Left hindlimb (tissue), 1 donor: ENCODE measurements around the gene LRRC71.

Experiments used
- DNase-seq: peaks from one replicate; pipeline ENCODE4 v3.0.0-alpha.2; 2018

LRRC71 gene

DNA sequence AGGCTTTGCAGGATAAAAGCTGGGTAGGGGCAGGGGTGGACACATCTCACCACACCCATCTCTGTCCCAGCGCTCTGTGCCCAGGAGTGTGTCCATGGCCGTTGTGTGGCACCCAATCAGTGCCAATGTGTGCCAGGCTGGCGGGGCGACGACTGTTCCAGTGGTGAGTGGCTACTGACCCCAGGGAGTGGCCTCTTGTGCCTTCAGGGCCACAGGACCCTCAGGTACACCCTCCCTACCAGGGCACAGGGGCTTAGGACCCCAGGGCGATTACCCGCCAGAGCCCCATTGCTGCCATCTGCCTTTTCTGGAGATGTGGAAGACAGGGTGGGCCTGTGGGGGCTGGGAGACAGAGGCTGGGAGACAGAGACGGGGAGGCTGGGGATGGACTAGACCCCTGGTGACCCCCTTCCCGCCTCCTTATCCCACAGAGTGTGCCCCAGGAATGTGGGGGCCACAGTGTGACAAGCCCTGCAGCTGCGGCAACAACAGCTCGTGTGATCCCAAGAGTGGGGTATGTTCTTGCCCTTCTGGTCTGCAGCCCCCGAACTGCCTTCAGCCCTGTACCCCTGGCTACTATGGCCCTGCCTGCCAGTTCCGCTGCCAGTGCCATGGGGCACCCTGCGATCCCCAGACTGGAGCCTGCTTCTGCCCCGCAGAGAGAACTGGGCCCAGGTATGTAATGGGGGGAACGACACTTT, 14.1 kb upstream of the LRRC71 start:
- peak; percentile 18 for DNase-seq

DNA sequence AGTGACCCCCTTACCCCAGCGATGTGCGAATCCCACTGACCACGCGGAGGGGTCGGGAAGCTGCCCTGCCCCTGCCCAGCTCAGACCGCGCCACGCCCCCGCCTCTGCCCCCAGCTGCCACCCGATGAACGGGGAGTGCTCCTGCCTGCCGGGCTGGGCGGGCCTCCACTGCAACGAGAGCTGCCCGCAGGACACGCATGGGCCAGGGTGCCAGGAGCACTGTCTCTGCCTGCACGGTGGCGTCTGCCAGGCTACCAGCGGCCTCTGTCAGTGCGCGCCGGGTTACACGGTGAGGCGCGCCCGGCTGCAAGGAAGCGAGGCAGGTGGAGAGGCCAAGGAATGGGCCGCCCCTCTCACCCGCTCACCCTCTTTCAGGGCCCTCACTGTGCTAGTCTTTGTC, 11.9 kb upstream of the LRRC71 start:
- peak; percentile 22 for DNase-seq

DNA sequence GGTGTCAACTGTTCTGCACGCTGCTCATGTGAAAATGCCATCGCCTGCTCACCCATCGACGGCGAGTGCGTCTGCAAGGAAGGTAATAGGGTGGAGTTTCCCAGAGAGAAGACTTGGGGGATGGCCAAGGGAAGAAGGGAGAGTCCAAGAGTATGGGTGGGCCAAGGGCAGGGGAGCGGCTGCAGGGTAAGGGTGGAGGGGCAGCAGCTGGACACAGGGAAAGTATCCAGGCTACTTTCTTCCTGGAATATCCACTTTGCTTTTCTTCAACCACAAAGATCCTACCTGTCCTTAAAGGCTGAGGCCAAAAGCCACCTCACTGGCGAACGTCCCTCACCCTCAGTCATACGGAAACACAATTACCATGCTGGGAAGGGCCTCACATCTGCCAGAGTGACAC, 11.5 kb upstream of the LRRC71 start:
- DNase-seq = peak; percentile 11

DNA sequence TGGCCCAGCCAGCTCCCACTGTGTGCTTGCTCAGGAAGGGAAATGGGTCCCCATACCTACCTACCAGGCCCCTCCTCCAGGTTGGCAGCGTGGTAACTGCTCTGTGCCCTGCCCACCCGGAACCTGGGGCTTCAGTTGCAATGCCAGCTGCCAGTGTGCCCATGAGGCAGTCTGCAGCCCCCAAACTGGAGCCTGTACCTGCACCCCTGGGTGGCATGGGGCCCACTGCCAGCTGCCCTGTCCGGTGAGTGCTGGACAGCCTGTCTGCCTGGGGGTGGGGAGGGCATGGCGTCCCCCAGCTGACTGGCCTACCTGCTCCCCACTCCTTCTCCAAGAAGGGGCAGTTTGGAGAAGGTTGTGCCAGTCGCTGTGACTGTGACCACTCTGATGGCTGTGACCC, 10.8 kb upstream of the LRRC71 start:
- peak; percentile 30 for DNase-seq

DNA sequence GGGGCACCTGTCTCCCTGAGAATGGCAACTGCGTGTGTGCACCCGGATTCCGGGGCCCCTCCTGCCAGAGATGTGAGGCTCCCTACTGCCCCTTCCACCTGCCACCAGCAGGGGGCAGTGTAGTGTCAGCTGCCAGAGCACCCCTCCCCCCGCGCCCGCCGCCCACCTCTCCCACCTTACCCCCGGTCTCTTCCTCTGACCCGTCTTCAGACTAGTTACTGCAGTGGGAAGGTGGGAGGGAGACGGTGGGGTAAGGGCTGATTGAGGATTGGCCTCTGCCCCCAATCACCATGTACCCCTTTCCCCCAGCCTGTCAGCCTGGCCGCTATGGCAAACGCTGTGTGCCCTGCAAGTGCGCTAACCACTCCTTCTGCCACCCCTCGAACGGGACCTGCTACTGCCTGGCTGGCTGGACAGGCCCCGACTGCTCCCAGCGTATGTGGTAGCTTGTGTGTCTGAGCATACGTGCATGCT, 10.1 kb upstream of the LRRC71 start:
- peak; percentile 33 for DNase-seq

DNA sequence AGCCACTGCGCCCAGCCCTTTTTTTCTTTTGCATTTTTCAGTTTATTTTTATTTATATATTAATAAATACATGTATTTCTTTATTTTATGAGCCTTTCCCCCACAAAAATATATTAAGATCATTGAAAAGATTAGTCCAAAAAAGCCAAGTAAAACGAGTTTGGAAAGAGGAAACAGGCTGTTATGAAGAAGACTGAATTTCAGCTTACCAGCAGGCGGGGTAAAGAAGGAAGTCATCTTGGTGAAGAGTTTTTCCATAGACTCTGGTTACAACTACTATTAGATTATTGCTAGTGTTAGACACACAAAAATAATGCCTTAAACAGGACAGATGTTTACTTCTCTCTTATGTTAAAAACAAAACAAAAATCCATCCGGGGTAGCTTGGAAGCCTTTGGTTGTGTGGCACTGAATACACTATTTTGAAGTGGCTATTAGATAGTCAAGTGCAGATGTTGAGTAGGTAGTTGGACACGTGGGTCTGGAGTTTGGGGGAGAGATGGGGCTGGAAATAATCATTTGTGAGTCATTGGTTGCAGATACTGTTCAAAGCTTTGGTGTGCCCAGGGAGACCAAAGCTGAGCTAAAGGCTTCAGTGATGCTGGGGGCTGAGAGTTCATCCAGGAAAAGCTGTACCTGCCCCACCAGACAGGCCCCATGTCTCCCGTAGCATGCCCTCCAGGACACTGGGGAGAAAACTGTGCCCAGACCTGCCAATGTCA, 8.7 kb upstream of the LRRC71 start:
- DNase-seq = peak; percentile 26

DNA sequence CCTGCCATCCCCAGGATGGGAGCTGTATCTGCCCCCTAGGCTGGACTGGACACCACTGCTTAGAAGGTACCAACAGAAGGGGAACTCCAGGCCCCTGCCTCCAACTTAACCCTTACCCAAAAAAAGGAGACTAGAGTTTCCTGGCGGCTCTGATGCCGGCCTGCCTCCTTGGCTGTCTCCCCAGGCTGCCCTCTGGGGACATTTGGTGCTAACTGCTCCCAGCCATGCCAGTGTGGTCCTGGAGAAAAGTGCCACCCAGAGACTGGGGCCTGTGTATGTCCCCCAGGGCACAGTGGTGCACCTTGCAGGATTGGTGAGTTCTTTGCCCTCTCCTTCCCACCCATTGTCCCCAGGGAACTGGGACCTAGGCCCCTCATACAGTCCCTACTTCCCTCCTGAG, 8.1 kb upstream of the LRRC71 start:
- no peak for DNase-seq

DNA sequence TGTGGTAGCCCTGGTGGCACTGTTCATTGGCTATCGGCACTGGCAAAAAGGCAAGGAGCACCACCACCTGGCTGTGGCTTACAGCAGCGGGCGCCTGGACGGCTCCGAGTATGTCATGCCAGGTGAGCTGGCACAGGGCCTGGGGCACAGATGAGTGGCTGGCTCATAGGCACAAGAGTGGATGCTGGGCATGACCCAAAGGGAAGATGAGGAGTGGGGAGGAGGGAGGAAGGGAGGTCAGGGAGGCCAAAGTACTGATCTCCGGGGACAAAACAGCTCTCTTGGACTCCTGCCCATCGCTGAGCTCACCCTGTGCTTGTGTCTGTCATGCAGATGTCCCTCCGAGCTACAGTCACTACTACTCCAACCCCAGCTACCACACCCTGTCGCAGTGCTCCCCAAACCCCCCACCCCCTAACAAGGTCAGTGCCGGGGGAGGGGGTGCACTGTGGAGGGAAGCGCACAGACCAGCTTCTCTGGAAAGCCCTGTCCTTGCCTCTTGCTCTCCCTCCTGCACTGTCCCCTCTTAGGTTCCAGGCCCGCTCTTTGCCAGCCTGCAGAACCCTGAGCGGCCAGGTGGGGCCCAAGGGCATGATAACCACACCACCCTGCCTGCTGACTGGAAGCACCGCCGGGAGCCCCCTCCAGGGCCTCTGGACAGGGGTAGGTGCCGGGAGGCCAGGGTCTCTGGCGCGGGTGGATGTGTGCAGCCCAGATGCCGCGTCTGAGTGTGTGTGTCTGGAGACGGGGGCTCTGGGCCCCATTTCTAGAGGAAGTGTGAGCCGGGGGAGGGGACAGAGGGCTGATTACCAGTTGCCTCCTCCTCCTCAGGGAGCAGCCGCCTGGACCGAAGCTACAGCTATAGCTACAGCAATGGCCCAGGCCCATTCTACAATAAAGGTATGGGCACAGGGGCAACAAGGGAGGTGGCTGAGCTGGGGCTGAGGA, 7.3 kb upstream of the LRRC71 start:
- DNase-seq = peak; percentile 61

DNA sequence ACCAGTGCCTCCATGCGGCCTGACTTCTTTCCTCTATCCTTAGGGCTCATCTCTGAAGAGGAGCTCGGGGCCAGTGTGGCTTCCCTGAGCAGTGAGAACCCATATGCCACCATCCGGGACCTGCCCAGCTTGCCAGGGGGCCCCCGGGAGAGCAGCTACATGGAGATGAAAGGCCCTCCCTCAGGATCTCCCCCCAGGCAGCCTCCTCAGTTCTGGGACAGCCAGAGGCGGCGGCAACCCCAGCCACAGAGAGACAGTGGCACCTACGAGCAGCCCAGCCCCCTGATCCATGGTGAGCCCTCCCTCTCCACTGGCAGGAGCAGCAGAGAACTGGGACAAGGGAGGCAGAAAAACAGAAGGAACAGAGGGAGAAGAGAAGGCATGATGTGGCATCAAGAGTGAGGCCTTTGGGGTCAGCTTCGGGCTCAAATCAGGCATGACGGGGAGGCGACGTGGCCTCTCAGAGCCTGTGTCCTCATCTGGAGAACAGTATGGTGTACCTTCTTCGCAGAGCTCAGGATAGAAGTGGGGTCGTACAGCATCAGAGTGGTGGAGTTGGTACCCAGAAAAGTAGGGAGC, 6.5 kb upstream of the LRRC71 start:
- peak; percentile 16 for DNase-seq

DNA sequence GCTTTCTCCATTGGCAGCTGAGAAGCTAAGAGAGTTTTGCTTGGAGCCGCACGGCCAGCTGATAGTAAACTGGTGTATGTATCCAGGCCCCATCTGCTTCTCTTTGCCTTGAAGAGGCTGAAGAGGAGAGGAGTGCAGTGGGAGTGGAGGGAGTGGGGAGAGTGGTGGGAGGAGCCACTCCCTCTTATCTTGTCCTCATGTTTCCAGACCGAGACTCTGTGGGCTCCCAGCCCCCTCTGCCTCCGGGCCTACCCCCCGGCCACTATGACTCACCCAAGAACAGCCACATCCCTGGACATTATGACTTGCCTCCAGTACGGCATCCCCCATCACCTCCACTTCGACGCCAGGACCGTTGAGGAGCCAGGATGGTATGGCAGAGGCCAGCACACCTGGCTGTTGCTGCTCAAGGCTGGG, 6.0 kb upstream of the LRRC71 start:
- DNase-seq = peak; percentile 8

DNA sequence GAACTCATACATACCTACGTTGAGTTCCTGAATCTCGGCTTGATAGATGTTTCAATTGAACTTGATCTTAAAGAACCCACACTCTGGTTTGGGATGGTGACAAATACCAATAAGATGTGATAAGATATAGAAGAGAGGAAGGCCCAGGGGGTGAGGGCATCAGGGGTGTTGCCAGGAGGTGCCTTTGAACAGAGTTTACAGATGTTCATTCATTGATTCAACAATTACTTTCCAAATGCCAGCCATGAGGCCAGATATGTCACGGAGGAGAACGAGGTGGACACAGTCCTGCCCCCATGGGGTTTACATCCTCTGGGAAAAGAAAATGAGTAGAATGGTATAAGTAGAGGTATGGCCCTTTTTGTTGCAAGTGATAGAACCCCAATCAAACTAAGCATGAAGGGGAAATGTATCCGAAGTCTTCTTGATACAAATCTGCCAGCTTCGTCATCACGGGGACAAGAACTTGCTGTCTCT, 659 bp downstream of the LRRC71 start:
- DNase-seq = no peak

DNA sequence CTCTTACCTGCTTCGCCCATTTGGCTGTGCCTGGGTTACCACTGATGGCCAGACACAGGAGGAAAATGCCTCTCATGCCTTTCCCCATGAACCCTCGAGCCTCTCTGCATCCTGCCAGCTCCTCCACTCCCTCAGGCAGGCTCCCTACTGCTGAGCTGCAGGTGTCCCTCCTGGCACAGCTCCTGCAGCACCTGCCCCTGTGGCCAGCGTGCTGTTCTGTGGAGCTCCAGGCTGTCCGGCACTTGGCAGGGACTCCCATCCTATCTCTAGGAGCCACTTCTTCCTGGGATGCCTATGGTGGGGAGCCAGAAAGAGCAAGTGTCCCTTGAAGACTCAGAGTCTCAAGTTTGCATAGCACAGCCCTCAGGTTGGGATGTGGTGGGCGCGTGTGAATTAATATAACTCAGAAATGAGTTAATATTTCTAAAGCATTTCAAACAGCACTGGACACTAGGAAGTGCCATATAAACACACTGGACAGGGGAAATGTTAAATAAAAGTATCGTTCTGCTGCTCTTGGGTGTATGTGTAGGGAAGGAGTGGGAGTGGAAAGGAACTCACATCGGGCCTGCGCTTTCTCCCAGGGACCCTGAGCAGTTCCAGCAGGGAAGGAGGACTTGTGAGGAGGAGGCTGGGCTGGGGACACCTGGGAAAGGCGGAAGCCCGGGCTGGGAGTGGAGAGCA, 2.7 kb downstream of the LRRC71 start:
- no peak for DNase-seq

DNA sequence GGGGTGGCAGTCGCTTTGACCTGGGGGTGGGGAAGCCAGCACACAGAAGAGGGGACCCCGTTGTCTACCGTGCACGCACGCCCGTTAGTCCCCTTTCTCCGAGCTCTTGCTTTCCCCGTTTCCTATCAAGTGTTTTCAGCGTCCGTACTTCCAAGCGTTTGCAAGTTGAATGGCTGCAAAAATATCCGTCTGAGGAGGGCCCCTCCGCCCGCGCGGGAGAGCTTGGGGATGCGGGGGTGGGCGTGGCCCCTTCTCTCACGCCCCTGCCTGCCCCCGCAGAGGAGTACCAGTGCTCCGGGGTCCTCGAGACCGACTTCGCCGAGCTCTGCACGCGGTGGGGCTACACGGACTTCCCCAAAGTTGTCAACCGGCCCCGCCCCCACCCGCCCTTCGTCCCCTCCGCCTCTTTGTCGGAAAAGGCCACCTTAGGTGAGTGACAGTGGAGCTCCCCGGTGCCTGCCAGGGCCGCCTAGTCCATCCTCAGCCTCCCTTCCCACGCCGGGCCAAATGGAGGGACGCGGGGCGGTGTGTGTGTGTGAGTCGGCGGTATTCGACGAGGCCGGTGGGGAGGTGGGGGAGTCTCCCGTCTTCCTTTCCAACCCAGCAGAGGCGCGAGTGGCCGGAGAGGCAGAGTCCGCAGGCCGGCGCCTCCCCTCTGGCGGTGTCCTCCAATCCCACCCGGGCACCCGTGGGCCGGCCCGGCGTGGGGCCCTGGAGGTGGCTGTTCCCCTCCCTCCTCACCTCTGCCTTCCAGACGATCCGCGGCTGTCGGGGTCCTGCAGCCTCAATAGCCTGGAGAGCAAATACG, 3.4 kb downstream of the LRRC71 start:
- no peak for DNase-seq

DNA sequence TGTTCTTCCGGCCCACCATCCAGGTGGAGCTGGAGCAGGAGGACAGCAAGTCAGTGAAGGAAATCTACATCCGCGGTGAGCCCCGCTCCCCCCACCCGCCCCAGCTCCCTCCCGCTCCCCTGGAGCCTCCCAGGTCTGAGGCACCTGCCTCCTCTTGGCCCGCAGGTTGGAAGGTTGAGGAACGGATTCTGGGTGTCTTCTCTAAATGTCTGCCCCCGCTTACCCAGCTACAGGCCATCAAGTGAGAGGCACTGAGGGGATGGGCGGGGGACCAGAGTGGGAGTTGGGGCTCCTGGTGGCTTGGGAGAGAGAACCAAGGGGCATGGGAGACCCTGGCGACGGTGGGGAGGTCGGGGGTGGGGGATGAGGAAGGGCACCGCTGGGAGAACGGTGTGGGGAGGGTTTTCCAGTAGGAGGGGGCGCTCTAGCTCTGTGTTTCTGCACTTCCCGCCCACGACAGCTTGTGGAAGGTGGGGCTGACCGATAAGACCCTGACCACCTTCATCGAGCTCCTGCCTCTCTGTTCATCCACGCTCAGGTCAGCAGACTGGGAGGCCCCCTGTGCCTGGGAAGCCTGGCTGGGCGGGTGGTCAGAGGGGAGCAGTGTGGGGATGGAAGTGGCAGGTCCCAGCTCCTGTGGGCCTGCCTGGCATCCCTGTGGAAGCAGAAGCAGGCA, 4.2 kb downstream of the LRRC71 start:
- no peak for DNase-seq

DNA sequence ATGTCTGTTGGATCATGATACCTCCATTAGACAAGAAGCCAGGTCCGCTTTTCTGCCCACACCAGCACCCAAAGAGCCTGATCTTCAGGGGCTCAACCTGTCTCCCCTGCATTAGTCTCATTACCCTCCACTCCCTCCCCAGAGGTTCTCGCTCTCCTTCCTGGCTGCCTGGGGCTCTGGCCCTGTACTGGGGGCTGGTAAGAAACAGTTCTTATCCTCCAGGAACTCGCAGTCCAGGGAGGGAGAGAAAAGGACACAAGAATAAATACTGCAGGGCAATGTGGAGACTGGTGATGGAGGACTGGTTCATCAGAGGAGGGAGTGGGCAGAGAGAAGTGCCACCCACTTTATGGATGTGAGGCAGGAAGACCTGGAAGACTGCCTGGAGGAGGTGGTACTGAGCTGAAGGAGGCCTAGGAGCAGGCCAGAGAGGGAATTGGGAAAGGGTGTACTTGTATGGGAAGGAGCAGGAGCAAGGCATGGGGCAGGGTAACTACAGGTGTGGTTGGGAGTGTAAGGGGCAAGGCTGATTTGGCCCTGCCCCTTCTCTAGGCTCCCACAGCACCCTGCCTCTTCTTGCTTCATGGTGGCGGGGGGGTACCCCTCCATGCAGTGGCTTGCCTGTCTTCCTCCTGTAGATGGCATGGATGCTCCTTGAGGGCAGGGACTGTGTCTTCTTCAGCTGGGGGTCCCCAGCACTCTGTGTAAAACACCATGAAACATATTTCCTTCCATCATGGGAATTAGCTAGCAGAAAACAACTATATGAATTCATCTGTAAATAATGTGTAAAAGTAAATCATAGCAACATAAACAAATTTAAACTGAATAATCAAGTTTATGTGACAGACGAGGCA, 5.0 kb downstream of the LRRC71 start:
- peak; percentile 10 for DNase-seq

DNA sequence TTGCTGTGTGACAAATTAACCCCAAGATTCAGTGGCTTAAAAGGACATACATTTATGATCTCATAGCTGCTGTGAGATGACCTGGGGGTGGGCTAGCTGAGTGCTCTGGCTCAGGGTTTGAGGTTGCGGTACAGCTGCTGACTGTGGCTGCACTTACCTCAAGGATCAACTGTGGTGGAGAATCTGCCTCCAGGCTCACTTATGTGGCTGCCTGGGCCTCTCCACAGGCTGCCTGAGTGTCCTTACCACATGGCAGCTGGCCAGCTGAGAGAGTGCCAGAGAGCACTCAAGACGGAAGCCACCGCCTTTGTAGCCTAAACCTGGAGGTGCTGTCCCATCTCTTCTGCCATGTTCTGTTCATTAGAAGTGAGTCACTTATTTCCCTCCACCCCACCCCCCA, 5.7 kb downstream of the LRRC71 start:
- peak; percentile 58 for DNase-seq

DNA sequence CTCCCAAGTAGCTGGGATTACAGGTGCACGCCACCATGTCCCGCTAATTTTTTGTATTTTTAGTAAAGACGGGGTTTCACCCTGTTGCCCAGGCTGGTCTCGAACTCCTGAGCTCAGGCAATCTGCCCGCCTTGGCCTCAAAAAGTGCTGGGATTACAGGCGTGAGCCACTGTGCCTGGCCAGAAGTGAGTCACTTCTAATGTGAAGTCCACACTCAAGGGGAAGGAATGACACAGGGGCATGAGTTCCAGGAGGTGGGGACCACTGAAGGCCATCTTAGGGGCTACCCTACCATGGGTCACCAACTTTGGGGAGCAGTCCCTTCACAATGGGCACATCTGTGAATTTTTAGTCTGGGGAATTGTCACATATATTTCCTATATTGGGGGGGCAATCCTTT, 6.3 kb downstream of the LRRC71 start:
- peak; percentile 4 for DNase-seq

DNA sequence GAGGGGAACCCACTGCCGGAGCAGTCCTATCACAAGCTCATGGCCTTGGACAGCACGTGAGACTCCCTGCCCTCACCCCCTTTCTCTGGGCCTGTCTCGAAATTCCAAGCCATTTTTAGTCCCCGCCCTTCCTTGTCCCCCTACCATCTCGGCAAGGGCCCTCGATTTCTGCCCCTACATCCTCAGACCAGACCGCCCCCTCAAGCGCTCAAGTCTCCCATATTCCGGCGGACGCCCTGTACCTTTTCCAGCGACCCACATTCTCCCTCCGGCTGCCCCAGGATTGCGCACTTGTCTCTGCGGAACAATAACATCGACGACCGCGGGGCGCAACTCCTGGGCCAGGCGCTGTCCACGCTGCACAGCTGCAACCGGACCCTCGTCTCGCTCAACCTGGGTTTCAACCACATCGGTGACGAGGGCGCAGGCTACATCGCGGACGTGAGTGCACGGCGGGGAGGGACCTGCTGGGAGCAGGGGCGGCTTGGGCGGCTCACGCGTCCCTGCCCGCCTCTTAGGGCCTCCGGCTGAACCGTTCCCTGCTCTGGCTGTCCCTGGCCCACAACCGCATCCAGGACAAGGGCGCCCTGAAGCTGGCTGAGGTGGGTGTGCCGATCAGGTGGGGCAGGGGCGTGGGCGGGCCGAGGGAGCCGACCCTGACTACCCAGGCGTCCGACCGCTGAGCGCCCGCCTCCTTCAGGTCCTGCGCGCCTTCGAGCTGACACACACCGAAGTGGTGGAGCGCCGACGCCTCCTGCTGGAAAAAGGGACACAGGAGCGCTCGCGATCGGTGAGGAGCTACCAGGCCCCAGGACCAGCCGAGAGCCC, 7.0 kb downstream of the LRRC71 start:
- peak; percentile 81 for DNase-seq
